Measurements from ENCODE around the gene TCF3.

TCF3 gene

DNA sequence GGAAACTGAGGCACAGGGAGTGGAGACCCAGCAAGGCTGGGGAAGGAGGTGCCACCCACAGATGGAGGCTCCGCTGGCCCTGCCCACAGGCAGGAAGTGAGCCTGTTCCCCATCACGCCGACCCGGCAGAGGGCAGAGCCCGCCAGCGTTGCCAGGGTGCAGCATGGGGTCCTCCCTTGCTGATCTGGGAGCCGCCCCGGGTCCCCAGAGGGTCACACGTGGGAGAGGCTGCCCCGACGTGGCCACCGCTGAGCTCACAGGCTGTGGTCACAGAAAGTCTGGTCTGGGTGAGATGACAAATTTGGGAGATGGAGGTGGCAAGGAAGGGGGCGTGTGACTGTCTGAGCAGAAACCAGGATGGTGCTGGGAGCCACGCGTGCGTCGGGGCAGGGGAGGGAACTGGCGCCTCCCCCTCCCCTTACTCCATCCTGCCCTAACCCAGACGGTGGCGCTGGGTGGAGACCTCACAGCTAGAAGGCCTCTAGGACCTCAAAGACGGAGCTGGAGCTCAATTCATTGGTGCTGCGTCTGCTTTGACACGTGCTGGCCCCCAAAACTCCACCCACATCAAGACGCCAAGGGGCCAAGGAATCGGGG lies 92.0 kb downstream of the TCF3 start:
- DNase-seq (ENCODE audit: insufficient read length, low spot score), result no peak
- no peak for TF ChIP-seq POLR2A (IDR thresholded peaks at IDR 0.05; ENCODE audit: low read depth, low read length)
- FAIRE-seq, result no peak

All from H54 (cell line).